GM12873 (cell line): ENCODE measurements around the gene MAP7D2.

Experiments
- TF ChIP-seq, protein P1 (sequence below): IDR thresholded peaks from 2 replicates; pipeline ENCODE4 v1.5.1; 2012; ENCODE audit warnings: low read depth, mild to moderate bottlenecking, moderate library complexity, low read length, control low read depth; ENCODE audit not compliant: insufficient read depth; ENCODE audit errors: missing control alignments

MAP7D2 gene

DNA sequence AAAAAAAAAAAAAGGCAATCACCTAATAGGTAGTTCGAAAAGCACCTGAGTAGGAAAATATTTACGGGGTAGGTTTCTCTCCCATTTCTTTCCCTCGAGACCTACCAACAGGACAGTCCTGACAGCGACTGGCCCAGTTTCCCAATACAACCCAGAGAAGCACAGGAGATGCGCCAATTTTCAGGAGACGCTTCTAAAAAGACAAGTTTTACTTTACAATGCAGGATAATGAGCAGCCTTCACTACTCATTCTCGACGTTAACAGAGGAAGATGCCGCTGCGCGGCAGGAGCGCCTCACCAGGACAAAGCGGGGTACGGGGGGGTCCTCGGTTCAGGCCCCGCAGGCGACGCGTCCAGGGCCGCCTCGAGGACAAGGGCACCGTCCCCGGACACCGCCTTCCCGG is 126.6 kb downstream of the MAP7D2 start:
- TF ChIP-seq, protein P1, sequence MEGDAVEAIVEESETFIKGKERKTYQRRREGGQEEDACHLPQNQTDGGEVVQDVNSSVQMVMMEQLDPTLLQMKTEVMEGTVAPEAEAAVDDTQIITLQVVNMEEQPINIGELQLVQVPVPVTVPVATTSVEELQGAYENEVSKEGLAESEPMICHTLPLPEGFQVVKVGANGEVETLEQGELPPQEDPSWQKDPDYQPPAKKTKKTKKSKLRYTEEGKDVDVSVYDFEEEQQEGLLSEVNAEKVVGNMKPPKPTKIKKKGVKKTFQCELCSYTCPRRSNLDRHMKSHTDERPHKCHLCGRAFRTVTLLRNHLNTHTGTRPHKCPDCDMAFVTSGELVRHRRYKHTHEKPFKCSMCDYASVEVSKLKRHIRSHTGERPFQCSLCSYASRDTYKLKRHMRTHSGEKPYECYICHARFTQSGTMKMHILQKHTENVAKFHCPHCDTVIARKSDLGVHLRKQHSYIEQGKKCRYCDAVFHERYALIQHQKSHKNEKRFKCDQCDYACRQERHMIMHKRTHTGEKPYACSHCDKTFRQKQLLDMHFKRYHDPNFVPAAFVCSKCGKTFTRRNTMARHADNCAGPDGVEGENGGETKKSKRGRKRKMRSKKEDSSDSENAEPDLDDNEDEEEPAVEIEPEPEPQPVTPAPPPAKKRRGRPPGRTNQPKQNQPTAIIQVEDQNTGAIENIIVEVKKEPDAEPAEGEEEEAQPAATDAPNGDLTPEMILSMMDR: no peak

- TF ChIP-seq, protein P1: no peak
These were observed 128.9 kb downstream of the MAP7D2 start for GRCh38 chrX:19987856-19988255.

DNA sequence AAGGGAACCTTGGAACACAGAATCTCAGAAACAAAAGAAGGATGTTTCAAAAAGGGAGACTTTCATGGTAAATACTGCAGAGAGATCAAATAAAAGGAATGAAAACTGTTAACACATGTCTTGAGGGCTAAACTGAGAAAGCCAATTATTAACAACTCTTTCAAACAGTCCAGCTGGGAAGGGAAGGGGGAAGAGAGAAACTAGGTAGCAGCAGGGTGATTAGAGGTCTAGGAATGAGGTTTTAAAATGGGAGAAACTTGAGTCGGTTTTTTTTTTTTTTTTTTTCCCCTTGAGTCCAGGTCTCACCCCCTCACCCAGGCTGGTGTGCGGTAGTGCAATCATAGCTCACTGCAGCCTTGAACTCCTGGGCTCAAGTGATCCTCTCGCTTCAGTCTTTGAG is 130.2 kb downstream of the MAP7D2 start:
- TF ChIP-seq, protein P1: no peak

- TF ChIP-seq, protein P1: no peak
These were observed 134.8 kb downstream of the MAP7D2 start for GRCh38 chrX:19981947-19982346.

GRCh38 chrX:19975845-19976244 is 140.9 kb downstream of the MAP7D2 start:
- TF ChIP-seq, protein P1: no peak

GRCh38 chrX:19972984-19973383 is 143.7 kb downstream of the MAP7D2 start:
- TF ChIP-seq, protein P1: no peak

- TF ChIP-seq, protein P1: no peak
These were observed 148.4 kb downstream of the MAP7D2 start for GRCh38 chrX:19968276-19968675.
